GM03348 (cell line): ENCODE measurements around the gene PGM2.

Experiments
- DNase-seq: peaks from one replicate; pipeline ENCODE4 v3.0.0; 2012; ENCODE audit warnings: low spot score

Gene PGM2

DNA sequence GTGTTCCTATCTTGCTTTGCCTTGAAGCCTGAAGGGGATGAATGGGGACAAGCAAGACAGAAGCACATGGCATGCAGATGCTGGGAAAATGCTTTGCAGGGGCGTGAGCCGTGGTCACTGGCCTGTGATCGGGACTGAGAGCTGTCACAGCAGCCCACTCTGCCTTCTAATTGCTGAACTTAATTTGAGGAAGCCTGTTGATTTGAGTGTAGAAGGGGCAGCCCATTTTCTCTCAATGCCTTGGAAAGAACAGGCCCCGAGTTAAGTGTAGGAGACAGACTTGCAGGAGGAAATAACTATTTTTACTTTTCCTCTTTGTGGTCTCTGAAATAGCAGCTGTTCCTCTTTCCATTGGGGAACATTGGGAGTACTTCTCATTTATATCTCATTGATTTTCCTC lies 38.3 kb downstream of the PGM2 start:
- no peak for DNase-seq

DNA sequence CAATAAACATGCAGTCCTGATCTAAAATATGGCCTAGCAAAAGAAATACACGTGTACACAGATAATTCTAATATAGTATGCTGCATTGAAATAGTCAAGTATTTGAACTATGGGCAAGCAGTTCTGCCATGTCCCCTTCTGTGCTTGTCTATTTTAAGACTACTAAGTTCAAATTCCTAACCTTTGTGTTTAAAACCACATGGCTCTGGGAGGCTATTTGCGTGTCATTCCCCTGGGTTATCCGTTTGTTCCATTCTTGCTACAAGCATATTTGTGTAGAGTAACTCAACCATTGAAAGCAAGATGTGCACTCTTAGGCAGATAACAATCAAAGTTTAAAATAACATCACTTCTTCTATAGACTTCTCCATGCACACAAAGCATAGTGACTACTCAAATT lies 39.0 kb downstream of the PGM2 start:
- DNase-seq: no peak

DNA sequence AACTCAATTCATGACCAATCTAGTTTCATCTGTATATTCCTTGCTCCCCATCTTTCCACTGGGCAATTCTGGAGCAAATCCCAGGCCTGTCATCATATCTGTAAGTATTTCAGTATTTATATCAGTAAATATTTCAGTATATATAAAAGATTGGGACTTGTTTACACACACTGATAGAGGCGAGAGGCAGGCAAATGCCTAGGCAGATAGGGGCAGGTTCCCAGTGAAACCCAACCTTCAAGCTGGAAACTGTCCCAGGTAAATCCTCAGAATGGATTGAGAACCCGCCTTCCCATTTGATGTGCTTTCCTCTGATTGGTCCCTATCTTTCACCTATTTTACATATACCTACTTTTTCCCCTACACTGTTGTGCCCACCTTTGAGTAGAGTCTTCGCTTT lies 40.6 kb downstream of the PGM2 start:
- DNase-seq: no peak

DNA sequence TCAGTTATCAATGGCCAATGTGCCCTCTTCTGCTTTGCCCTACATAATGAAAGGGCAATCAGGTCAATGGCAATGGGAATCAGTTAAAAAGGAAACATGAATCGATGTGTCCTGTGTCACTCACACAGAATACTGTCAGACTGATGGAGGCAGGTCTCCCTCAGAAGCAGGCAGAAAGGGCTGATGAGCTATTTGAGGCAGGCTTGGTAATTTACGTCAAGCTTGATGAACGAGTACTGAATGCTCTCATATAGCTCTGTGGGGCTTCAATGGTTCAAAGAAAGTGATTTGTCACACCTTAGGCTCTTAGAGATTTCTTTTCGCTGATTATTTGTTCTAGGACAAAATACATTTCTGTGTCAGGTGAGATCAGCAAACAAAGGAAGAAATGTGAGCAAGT lies 41.8 kb downstream of the PGM2 start:
- no peak for DNase-seq

DNA sequence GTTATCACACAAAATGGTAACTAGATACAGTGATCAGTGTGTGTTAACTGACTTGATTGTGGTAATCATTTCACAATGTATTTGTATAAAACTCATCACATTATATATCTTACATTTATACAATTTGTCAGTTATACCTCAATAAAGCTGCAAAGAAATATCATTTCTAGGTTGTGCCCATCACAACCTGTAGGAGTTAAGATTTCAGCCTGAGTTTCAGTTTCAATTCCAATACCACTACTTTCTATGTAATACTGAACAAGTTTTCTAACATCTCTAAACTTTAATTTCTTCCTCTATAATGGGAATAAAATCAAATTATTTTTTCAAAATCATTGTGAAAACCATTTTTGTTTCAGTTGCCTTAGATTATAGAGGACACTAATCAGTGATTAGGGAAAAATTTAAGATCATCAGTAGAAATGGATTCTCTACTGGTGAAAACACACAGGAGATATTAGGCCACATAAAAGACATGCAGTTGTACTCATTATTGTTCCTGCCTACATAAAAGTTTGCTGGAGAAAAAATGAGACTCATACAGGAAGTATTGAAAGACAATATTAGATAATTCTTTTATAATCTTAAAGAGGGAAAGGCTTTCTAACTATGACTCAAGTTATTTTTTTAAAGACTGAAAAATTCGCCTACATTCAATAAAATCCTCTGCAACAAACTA lies 46.0 kb downstream of the PGM2 start:
- no peak for DNase-seq

DNA sequence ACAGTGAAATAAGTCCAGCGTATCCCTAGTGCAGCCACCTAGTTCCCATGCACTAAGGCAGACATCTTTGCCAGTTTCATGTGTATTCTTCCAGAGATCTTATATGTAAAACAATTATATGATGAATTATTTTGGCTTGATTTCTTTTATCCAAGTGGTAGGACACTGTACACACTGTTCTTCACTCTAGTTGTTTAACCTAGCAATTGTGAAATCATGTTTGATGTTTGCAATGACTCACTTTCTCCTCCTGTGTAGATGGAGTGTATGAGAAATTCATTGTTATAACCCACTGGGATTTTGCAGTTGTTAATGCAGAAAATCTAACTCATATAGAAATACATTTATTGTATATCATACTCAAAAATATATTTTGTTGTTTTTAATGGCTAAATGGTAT lies 46.9 kb downstream of the PGM2 start:
- peak; percentile 35 for DNase-seq

DNA sequence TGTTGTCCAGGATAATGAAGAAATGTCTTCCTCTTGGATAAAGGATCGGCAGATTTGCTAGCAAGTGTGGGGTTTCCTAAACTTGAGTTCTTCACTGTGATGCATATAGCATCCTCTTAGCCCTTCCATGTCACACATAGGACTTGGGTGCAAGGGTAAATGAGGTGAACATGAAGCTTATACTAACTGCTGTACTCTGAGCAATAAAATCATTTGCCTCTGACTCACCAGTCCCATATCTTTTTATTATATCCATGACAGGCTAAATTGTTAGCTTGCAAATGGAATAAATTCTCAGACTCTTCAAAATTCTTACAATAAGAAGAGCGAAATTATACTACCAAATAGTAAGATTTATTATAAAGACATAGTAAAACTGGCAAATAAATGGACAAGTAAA lies 49.7 kb downstream of the PGM2 start:
- DNase-seq: no peak

DNA sequence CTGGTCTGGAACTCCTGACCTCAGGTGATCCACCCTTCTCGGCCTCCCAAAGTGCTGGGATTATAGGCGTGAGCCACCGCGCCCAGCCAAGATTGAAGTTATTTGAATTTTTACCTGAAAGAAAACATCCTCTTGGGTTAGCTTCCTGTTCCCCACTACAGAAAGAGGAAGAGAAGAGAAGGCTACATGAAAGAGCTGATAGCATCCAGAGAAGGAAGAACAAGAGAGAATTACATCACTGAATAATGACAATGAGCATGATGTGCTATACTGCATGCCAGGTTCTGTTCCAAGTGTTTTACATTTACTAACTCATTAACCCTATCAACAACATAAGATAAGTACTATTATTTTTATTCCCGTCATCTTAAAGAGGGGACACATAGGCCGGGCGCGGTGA lies 52.9 kb downstream of the PGM2 start:
- no peak for DNase-seq

DNA sequence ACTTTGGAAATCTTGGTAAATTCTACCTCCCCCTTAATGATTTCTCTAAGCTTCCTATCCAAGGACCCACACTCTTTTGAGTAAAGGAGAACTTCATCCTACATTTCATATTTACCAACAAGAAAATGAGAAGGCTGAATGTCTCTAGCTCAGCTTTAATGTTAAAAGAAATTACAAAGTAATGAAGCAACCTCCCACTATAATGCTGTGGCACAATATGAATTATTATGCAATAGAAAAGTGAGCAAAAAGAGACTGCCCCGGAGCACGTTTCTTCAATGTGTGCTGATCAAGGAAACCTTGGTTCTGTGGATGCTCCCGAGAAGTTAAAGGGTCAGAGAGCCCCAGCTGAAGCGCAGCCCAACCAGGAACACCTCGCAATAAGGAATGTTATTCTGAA lies 55.3 kb downstream of the PGM2 start:
- no peak for DNase-seq

DNA sequence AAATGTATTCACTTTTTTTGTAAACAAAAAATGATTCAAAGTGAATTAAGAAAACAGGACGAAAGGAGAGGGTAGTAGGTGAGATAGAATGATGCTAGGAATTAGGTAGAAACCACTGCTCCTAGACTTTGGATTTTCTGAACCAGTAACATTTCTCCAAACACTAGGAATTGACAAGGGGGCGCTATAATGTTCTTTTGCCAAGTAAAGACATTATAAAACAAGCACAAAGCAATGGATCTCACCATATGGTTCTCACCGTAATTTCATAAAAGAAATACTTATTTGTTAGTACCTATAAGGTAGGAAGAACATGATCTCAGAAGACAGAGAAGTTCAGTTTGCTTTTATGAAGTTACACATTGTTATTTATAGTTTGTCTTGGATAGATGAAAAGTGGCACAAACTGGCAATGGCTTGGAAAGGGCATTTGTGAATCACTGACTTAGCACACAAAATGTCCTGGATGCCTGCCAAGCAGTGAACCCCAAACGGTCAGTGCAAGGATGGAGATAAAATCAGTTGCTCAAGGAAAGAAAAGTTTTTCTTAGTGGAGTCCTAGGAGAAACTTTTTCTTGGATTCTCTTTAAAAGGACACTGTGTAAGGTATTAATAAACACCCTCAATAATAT lies 56.3 kb downstream of the PGM2 start:
- DNase-seq: no peak

DNA sequence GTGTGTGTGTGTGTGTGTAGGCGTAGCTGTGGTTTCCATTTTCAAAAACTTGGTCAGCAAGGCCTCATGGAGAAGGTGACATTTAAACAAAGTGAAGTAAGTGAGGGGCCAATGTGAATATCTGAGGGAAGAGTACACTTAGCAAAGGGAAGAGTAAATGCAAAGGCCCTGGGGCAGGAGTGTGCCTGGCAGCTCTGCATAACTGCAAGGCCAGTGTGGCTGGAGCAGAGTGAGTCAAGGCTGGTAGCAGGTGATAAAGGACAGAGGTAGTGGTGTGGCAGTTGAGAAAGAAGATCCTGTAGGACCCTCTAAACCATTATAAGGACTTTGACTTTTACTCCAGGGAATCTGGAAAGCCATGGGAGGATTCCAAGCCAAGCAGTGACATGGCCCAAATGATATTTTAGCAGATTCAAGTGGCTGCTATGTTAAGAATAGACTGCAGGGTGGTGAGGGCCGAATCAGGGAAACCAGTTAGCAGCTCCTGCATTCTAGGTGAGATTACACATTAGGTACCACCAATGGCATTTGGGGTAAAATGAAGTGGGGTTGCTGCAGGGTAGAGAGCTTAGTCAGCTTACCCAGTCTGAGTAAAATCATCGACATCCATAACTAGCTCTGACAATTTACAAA lies 58.5 kb downstream of the PGM2 start:
- DNase-seq: no peak

DNA sequence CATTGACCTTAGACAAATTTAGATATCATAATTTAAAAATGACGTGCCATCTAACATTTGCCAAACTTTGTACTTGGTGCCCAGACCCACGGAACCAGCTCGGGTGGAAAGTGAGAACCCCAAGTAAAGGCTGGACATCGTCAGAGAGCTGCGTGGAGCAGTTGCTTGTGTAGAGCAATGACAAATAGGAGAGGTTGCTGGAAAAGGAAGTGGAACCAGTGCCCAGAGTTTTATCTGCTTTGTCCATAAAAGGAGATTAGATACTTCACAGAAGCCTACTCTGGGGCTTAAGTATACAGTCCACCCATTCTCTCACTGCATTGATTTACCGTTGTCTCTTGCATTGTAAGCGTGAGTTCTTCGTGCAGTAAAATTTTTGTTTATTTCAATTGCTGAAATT lies 59.0 kb downstream of the PGM2 start:
- DNase-seq: no peak

DNA sequence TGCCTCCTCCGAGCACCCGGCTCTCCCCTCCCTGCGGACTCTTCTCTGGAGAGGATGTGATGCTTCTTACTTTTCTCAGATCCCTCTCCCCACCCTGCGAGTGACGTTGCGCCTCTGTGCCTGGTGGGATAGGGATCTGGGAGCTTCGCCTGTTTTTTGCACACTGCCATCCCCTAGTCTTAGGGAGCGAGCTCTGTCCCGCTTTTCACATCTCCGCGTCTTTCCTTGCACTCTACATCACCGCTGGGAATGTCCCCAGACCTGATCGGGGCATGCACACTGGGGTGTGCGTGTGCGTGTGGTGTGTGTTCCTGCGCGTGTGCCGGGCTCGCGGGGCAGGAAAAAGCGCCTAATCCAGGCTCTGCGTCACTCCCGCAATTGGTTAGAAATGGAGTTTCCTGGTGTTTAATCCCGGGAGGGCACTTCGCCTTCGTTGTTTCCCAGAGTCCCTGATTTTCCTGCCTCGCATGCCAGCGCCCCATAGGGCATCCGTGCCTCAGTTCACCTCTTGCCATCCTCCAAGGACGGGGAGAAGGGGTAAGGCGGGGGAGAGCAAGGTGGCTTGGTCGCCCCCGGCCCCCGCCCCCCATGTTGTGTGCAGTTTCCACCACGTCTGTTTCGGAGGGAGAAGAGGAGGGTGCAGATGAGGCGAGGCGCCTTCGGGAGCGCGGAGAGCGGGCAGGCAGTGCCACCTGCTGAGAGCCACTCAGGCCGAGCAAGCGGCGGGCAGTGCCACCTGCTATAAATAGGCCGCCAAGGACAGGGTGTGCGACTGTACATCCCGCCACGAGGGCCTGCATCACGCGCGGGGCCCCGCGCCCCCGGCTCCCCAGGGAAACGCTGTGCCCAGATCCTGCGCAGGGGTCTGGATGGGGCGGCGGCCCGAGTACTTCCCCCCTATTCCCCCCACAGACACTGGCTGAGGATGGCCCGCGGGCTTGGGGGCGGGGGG lies 63.6 kb downstream of the PGM2 start:
- peak; percentile 30 for DNase-seq

DNA sequence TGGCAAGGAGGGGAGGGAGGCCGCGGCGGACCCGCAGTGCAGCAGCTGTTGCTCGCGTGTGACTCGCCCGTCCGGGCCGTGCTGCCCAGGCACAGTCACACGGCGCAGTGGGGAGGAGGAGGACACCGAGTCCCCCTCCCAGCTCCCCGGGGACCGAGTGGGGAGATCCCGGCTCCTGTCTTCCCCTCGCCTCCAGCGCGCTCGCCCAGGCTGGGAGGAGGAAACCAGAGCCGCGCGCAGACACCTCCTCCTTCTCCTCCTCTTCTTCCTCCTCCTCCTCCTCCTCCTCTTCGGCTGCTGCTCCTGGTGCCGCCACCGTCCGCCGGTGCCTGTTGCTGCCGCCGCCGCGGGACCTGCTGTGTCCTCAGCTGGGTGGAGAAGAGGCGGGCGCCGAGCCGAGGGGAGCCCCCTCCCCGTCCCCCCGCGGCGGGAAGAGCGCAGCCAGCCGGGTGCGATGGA lies 64.3 kb downstream of the PGM2 start, which contains the start of gene TBC1D1:
Gene TBC1D1 (plus strand): TSS at position 284 of the 459 bp plus-strand sequence. CDS start 11,012 bp downstream, outside the sequence.
- DNase-seq: peak; percentile 46

DNA sequence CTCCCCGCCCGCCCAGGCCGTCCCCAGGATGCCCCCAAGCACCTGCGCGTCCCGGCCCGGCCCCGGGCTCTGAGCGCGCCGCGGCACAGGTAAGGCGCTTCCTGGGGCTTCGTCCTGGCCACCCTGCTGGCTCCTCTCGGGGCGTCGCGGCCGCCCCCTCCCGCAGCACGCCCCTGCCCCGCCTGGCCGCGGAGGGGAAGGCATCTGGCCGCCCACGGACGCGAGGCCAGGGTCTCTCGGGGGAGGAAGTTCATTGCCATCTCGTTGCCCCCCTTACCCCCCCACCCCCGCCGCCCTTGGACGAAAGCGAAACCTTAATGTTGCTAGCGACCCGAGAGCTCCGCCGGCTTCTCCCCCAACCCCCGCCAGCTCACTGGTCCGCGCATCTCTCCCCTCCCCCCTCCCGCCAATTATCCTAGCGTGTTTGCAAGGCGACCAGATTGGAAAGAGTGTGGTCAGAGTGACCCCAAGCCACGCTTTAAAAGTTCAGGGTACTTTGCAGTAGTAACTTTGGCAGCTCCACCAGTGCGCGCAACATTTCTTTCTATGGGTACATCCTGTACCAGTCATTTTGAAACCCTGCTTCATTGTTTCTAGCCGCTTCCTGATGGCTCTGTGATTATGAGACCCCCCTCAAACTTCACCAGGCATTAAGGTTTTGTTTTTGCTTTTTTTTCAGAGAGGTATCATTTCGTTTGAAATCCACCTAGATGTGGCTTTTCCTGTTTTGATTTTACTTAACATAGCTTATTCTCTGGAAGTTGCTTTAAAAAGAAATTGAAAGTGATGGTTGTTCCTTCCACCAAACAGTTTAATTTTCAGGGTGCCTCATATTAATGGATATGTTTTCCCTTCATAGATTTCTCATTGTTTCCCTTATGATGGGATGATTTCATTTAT lies 65.0 kb downstream of the PGM2 start:
- peak; percentile 32 for DNase-seq

DNA sequence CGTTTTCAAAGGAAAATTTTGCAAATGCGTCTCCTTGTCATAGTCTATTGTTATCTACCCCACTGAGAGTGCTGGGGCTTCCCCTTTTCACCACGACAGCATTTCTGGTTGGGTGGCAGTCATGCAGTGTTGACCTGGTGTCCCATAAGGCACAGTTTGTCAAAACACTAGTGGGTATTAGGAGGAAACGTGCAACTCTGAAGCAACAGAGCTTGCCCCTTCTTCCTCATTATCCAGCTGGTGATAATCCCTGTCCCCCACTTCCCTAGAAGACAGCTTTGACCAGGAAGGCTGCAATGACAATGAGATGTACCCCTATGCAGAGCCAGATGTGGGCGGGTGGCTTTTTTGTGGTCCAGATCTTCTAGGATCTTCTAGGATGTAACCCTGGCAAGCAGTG lies 66.2 kb downstream of the PGM2 start:
- DNase-seq: no peak

DNA sequence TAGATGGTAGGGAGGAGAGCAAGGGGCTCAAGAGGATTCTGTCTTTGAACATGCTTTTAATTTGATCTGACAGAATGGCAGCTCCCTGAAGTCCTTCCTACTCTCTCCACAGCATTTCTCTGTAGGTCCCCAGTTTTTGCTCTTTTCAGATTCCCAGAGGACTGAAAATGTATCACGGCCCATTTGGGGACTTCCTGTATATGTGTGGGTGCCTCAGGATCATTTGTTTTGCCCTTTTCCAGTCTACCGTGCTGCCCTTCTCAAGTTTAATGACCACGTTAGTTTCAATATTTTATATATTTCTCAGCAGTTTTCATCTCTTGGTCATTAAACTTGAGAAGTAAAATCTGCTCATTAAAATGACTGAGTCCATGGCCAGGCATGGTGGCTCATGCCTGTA lies 66.7 kb downstream of the PGM2 start:
- no peak for DNase-seq

DNA sequence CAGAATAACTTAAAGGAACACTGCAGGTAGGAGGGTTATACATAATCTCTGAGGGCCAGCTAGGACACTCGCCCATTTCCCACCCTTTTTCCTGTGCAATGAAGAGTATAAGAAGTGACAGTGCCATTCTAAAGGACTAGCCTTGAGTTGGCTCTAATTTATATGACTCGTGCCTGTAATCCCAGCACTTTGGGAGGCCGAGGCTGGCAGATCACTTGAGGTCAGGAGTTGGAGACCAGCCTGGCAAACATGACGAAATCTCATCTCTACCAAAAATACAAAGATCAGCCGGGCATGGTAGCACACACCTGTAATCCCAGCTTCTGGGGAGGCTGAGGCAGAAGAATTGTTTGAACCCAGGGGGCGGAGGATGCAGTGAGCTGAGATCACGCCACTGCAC lies 68.8 kb downstream of the PGM2 start:
- DNase-seq: no peak

DNA sequence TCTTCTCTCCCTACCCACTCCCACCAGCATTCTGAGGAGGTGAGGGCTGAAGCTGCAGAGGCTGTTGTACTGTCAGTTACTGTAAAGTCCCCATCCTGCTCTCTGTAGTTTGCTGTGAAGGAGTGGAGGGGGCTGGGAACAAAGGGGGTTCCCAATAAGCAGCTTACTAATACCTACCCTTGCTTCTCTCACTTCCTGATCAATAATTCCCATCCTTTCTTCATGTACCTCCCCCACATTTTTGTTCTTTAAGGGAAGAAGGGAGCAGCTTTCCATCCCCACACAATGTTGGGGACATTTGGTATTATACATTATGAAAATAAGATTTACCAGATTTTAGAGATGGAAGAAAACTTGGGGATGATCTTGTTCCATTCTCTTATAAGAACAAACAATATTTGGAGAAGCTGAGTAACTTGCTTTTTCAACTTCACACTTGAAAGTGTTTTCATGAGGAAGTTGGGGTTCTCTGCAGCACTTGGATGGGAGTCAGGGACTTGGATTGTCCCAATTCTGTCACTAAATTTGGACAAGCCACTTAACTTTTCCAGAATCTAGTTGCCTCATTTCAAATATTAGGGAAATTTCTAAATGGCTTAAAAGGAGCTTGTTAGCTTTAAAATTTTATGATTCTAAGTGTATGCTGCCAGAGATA lies 69.8 kb downstream of the PGM2 start:
- no peak for DNase-seq

DNA sequence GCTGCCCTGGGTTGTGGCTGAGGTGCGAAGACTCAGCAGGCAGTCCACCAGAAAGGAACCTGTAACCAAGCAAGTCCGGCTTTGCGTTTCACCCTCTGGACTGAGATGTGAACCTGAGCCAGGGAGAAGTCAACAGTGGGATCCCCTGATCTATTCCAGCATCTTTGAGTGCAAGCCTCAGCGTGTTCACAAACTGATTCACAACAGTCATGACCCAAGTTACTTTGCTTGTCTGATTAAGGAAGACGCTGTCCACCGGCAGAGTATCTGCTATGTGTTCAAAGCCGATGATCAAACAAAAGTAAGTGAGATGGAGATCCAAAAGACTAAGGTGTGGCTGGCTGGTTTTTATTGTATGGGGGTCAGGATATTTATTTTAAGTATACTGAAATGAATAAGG lies 75.7 kb downstream of the PGM2 start:
- DNase-seq: no peak
